ENCODE data around the gene DIDO1.
"Not testable (repeated sequence)": the region's sequence is repeated elsewhere in the genome, so short reads cannot be mapped to it uniquely, and the experiment has no call there.

Gene DIDO1

DNA sequence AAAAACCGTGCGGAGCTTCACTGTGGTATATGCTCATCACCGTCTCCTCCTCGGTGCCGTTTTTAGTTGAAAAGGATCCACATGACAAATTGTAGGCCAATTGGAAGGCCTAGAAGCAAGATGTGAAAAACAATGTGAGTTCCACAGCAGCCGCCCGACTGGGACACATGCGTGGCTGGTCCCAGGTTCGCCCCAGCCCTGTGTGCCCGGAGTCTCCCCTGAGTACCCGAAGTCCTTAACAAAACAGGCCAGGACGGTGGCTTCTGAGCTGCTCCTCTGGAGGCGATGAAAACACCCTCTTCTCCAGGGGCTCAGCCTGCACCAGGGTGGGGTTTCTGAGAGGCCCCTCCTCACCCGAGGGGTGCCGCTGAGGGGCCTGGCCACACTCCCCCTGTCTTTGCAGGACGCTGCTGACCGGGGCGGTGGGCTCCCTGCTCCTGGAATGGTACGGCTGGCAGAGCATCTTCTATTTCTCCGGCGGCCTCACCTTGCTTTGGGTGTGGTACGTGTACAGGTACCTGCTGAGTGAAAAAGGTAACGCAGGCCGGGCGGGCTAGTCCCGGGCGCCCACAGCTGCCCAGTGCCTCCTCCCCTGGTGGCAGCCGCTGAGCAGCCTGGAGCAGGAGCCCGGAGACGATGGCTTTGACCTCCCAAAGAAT is 36.0 kb upstream of the DIDO1 start:
- FAIRE-seq: no peak

- FAIRE-seq: no peak
Observed at GRCh38 chr20:62961799-62962198, 35.5 kb upstream of the DIDO1 start.

- no peak for FAIRE-seq
Observed at GRCh38 chr20:62961310-62961783, 35.0 kb upstream of the DIDO1 start.

- not testable (repeated sequence) for FAIRE-seq
Observed at GRCh38 chr20:62960446-62961309, 34.4 kb upstream of the DIDO1 start.

DNA sequence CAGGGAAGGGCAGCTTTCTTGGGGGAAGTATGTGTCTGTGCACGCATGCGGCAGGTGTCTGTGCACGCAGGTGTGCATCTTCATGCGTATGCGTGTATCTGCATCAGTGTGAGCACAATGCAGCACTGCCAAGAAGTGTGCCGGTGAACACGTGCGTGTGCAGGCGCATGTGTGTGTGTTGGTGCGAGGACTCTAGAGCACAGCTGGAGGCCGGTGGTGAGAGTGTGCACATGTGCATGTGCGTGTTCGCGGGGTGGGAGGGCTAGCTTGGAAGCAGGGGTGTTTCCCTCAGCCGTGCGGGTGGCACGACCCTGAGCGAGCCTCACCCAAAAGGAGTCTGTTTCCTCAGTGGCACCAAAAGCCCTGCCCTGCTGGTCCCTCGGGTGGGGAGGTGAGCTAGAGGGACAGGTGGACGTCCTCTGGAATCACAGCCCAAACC is 33.7 kb upstream of the DIDO1 start:
- no peak for FAIRE-seq

DNA sequence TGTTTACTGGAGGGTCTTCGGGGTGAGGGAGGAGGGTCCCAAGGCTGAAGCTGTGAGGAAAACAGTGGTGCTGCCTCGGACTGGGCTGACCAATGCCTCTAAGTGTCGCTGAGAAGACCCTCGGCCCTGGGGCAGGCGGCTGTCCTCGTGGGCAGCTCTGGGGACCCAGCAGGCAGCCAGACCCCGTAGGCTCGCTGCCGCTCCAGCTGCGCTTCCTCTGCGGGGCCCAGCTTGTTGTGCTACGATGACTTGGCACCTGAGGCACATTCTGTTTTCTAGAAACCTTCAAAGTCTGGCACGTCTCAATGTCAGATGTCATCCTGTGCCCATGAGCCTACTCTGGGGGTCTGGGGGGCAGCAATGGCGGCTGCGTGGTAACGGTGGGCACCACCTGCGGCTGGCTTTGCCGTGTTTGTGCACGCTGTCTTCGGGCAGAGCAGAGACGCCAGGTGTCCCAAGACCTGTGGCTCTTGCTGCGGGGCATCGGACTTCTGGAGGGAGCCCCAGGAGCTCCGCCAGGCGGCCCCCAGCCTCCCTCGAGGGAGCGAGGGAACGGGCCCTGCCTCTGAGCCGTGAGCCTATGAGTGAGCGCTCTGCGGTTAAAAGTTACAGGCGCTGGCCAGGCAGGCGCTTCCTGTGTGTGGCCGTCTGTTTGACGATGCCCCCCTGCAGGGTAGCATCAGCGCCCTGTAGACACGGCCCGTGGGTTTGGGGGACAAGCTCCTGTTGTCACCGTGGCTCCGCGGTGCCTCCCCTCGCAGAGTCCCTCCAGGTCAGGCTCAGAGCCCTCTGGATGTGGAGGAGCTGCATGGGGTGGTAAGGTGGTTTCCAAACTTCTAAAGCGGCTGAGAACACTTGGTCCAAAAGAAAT is 33.0 kb upstream of the DIDO1 start:
- no peak for FAIRE-seq

DNA sequence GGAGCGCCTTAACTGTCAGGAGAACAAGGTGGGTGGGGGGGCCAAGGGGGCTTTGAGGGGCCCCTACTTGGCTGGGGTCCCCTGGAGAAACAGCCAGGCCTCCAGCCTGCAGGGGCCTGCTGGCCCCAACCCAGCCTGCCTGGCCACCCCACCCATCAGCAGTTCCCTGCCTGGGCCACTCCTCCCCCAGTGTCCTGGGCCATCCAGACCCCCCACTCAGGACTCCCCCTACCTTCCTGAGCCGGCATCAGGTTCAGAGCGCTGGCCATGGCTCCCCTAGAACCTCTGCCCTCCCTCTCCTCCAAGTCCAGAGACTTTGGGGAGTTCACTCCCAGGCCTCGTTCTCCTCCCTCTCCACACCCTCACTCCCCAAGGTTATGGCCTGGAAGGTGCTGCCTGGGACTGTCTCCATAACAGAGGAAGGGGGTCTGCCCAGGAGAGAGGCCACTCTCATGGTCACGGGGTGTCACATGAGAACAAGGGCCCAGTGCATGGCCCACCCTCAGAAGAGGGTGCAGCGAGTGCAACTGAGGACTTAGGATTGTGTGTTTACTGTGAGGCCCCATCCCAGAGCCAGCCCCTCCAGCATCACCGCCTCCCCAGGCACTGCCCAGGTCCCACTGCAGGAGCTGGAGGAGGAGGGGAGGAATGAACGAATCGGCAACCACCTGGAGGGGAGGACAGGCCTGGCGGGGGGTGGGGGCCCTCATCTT is 32.2 kb upstream of the DIDO1 start:
- FAIRE-seq: no peak

- FAIRE-seq: no peak
Observed at GRCh38 chr20:62957136-62958117, 31.1 kb upstream of the DIDO1 start.

DNA sequence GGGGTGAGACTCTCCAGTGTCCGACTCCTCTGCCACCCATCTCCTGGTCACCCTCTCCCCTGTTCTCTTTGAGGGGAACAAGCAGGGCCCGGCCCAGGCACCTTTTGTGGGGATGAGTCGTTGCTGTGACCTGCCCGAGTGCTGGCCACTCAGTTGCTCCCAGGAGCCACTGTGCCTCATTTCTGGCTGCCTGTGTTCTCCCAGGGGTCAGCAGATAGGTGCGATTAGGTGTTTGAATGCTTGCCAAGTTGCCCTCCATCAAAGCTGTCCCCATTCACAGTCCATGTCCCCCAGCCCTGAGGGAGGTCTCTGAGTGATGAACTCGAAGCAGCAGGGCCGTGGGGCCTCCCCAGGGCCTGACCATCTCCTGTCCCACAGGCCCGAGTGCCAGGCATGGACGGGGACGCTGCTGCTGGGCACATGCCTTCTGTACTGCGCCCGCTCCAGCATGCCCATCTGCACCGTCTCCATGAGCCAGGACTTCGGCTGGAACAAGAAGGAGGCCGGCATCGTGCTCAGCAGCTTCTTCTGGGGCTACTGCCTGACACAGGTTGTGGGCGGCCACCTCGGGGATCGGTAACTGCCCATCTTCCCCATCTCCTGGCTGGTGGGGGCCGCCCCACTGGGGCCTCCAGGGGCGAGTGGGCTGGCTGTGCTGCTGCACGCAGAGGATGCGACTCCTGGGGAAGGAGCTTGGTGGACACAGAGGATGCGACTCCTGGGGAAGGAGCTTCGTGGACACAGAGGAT is 30.3 kb upstream of the DIDO1 start:
- no peak for FAIRE-seq

GRCh38 chr20:62955519-62956386 is 29.4 kb upstream of the DIDO1 start:
- FAIRE-seq: no peak

DNA sequence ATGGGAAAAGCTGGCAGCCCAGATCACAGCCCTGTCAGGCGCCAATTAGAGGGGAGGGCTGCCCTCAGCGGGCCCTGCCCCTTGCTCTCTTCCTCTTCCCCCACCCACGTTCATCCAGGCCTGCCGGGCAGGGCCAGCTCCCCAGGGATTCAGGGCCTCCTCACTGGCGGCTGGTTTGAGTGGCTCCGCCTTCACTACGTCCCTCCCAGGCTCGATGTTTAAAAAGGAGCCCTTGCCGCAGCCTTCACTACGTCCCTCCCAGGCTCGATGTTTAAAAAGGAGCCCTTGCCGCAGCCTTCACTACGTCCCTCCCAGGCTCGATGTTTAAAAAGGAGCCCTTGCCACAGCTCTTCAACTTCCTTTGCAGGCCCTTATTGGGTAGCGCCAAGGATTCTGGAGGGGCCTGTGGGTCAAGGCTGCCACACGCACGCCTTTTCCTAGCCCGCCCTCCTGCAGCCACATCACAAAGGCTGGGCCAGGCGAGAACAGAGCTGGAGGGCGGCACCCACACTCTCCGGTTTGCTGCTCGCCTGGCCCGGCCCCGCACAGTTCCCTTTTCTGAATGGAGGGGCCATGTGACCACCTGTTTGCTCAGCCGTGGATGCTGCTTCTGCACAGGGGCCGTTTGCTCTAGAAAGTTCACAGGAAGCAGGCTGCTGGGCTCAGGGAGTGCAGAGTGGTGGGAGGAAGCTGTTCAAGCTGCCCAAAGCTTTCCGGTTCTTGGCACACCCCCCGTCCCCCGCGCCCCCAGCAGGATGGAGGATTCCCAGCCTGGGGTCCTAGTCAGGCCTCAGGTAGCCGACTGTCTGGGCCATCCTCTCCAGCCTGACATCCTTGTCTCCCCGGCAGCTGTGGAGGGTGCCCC is 27.8 kb upstream of the DIDO1 start:
- FAIRE-seq: no peak

DNA sequence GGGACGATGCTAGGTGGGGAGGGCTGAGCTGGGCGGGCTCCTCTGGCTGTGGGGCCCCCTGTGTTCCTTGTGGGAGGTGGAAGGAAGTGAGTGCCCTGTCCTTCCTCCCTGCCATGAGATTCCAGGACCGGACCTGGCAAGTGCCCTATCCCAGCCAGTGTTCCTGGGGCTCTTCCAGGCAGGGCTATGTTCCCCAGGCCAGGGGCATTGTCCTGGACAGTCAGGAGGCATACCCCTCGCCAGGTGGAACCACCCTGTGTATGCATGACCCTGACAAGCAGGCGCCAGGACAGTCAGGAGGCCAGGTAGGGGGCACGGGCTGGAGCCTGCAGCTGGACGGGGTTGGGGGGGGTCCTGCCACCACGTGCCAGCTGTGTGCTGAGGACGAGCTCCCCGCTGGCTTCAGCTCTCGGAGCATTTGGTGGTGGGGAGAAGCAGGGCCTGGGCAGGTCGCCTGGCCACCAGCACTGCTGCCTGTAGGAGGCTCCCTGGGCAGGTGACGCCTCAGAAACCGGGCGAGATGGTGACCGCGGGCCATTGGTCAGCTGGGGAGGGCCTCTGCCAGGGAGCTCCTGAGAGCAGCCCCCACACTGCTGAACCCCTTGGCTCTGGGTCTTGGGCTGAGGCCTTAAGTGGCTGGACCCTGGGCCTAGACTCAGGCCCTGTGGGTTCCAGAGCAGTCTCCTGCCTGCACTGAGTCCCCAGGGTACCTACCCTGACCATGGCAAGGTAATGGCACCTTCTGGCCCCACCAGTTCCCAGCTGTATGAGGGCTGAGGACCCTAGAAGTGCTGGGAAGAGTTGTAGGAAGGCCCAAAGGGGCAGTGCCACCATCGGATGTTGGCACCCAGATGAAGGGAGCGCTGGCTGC is 26.9 kb upstream of the DIDO1 start:
- no peak for FAIRE-seq

GRCh38 chr20:62952373-62952967 is 26.2 kb upstream of the DIDO1 start, which contains the start of gene SLC17A9:
Gene SLC17A9, plus strand, starts transcription at chr20:62952709. Its CDS starts 122 bp downstream, at chr20:62952831.
- FAIRE-seq: no peak

GRCh38 chr20:62951896-62952372 is 25.6 kb upstream of the DIDO1 start:
- FAIRE-seq: no peak

GRCh38 chr20:62951143-62951895 is 25.0 kb upstream of the DIDO1 start:
- FAIRE-seq: no peak

DNA sequence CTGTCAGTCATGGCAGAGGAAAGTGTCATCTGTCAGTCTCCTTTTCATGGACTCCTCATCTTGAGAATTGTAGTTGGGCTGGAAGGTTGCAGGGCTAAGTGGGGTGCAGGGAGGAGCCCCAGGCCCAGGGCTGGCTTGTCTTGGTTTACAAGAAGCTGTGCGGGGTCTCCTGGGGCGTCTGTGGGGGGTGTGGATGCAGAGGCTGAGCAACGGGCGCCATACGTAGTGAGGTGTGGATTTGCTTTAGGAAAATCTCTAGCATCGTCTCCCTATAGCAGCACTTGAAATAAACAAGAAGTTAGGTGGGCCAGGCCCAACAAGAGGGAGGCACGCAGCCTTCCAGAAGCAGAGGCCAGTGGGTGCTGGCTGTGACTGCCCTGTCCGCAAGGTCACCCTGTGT is 24.4 kb upstream of the DIDO1 start:
- no peak for FAIRE-seq
